G401 (cell line): ENCODE measurements around the gene HOXC13. TPM values are rescaled to one million over a fixed set of nuclear protein-coding genes. Genes with fewer than 3 reads are reported as not detected.

Experiments used
- DNase-seq: peaks from one replicate; pipeline ENCODE4 v3.0.0-alpha.2; 2015; ENCODE audit warnings: low spot score
- in situ Hi-C: cut with HindIII; loops from 2 replicates; pipeline ENCODE4 v1.10.0; 2016; ENCODE audit warnings: low sequenced_read_pairs, mixed read lengths
- total RNA-seq: library from RNA; depleted of rRNA; stranded (reverse); fragments of >200 nt; shearing (Covaris generic); gene quantifications from 2 replicates; pipeline ENCODE4 v1.2.3, GENCODE V29; 2014

Gene HOXC13
- total RNA-seq, 1 experiment from 2014 or later = 13.2 TPM

DNA sequence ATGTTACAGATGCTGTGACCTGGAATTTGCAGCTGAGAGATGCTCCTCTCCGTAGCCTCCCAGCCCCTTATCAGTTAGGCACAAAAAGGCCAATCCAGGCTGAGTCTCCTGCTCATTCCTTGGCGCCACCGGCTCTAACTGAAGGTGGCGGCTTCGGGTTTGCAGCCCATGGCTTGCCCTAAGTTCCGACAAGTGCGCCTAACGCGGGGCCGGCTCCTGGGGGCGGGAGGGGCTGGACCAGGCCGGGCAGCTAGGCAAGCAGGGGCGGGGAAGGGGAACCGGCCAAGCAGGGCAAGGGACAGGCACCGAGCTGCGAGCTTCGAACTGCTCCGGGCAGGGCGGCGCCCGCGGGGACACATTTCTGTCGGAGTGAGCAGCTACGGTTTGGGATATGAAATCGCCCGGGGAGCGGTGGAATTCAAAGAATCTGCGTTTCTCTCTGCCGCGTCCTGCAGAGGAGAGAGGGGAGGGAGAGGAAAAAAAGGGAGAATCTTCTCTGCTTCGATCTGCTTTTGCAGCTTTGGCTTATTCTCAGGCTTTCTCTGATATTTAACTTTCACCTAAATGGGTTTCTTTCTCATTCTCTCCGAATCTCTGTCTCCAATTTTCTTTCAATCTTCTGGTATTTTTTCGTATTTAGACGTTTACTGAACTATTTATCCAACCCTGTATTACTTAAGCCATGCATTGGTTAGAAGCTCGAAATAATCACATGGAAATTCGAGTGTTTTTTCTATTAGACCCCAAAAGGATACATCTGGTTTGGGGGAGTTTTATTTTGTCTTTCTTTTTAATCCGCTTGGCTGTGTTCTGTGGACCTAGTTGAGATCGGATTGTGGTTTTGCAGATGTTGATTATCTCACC lies 14.5 kb downstream of the HOXC13 start:
- in situ Hi-C loops = no loop called here
- no peak for DNase-seq

DNA sequence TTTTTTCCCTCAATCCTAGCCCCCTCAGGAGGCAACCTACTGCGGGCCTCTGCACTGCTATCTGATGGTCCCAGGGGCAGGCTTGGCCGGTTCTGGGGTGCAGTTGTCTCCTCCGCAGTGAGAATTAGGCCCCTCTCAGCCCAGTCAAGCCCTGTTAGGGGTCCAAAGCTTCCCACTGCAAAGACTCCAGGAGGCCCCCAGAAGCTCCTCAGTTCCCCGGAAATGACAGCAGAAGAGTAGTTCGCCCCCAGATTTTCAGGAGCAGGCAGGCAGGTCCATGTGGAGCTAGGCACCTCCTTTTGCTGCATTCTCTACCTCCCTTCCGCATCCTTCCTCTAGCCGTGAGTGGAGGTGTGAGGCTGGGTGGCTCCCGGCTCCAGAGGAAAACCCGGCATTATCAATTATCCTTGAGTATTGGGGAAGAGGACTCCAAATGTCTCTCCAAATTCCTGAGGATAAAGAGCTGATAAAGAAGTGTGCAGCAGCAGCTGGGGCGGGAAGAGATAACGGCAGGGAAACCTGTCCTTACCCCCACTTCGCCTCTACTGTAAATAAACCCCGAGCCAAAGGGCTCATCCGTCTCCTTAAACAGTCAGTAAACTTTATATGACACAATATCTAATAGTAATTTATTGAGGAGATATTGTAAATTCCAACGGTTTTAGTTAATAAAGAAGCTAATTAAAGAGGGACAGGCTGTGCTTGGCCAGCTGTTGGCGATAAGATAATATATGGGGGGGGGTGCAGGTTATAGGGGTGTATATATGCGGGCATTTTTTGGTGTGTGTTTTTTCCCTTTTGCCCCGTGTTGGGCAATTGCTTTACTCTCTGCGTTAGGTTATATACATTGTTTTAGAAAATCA lies 15.4 kb downstream of the HOXC13 start:
- in situ Hi-C loops = no loop called here
- no peak for DNase-seq

GRCh38 chr12:53954694-53955035 lies 16.0 kb downstream of the HOXC13 start, which contains the start of gene HOXC12:
HOXC12 (plus strand) TSS chr12:53954903; CDS start chr12:53954930, 27 bp downstream.
- DNase-seq = no peak
- in situ Hi-C loops = no loop called here

GRCh38 chr12:53955036-53955775 lies 16.6 kb downstream of the HOXC13 start:
- DNase-seq = no peak
- in situ Hi-C loops = no loop called here

- no peak for DNase-seq
- in situ Hi-C loops = no loop called here
Measured at GRCh38 chr12:53955776-53956250, 17.2 kb downstream of the HOXC13 start.

DNA sequence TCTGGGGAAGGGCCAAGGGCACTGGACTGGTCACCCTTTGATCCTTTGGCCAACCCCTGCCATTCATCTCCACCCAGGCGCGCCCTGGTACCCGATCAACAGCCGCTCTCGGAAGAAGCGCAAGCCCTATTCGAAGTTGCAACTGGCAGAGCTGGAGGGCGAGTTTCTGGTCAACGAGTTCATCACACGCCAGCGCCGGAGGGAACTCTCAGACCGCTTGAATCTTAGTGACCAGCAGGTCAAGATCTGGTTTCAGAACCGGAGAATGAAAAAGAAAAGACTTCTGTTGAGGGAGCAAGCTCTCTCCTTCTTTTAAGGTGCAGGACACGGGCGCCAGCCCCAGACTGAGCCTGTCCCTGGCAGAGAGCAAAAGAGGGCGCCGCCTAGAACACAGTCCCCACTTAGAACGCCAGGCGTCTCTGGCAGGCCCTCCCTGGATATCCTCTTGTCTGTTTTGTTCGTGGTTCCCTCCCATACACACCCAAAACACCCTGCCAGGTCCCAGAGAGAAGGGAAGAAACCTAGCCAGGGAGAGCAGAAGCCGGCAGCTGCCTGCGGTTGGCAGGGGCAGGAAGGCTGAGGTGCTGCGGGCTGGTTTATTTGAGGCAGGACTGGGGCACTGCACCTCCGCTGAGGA lies 17.7 kb downstream of the HOXC13 start:
- DNase-seq = no peak
- in situ Hi-C loops = no loop called here

- no peak for DNase-seq
- in situ Hi-C loops = no loop called here
Measured at GRCh38 chr12:53956914-53957536, 18.4 kb downstream of the HOXC13 start.

GRCh38 chr12:53958128-53958527 lies 19.5 kb downstream of the HOXC13 start:
- in situ Hi-C loops = no loop called here
- no peak for DNase-seq

GRCh38 chr12:53959314-53959713 lies 20.7 kb downstream of the HOXC13 start:
- no peak for DNase-seq
- in situ Hi-C loops = no loop called here

DNA sequence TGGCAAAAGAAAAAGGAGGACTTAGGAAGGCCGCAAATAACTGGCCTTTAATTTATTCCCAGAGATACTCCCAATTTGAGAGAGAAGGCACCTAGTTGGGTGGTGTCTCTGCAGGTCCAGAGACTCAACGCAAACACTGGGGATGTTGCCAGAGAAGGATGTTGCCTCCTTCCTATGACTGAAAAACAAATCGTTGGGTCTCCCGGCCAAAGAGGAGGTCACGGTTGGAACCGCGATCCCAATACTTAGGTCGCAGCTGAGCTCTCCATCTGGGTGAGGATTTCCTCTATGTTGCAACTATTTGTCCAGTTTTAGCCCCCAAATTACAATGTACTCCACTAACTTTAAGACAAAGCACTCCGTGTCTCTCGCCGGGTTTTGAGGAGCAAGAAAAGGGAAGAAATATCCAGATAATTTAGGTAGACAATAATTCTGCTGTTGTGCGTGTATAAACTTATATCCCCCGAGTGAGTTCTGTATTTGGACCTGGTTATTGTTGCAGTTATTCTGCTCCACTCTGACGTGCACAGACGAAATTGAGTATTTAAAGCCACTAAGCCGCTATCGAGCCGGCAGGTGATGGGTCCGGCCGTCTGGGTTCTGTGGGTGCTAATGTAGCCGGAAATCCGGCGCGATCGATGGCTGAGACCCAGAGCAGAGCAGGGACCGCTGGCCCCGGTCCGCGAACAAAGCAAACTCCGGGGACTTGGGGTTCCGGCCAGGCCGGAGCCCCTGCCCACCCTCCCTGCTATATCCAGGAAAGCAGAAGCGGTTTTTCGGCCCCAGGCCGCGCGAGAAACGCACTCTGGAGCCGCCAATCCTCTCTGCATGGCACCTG lies 21.8 kb downstream of the HOXC13 start:
- in situ Hi-C loops = no loop called here

GRCh38 chr12:53961025-53961761 lies 22.6 kb downstream of the HOXC13 start:
- DNase-seq = no peak
- in situ Hi-C loops = no loop called here

More for the DNA sequence above, 21.8 kb downstream of the HOXC13 start:
- no peak for DNase-seq

DNA sequence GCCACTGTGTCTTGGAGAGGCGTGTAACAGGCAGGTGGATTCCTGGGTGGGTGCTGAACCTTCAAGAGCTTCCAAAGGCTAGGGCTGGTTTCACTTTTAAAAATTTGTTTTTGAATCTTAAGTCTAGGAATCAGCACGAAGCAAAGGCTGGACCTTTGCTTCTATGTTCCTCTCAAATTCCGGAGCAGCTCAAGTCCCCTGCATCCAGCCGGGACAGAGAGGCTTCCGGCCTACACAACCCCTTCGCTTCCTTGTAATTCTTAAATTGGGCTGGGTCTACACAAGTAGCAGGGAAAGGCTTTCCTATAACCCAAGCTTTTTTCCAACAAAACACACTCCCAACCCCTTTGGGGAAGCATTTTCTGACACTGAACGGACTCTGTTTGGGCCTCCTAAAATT lies 24.4 kb downstream of the HOXC13 start:
- in situ Hi-C loops = no loop called here
- no peak for DNase-seq

- in situ Hi-C loops = no loop called here
- no peak for DNase-seq
Measured at GRCh38 chr12:53963434-53964314, 25.0 kb downstream of the HOXC13 start.

- DNase-seq = no peak
- in situ Hi-C loops = no loop called here
Measured at GRCh38 chr12:53964315-53964713, 25.7 kb downstream of the HOXC13 start.

GRCh38 chr12:53965281-53966084 lies 26.9 kb downstream of the HOXC13 start:
- in situ Hi-C loops = no loop called here
- no peak for DNase-seq

GRCh38 chr12:53966085-53966384 lies 27.4 kb downstream of the HOXC13 start:
- no peak for DNase-seq
- in situ Hi-C loops = no loop called here
